ENCODE measurements around the gene ZFP36L2. TPM values are rescaled to one million over a fixed set of nuclear protein-coding genes. Genes with fewer than 3 reads are reported as not detected.
A peak's percentile ranks its signal among the peaks of the same experiment; 100 is the strongest.

ZFP36L2 gene
- total RNA-seq, 3 donors from 2014 or later, result 111 to 155 (median 124) TPM

- H3K27ac ChIP-seq, result peak overlapping the region; percentile 43 to 75
- TF ChIP-seq, protein P1, sequence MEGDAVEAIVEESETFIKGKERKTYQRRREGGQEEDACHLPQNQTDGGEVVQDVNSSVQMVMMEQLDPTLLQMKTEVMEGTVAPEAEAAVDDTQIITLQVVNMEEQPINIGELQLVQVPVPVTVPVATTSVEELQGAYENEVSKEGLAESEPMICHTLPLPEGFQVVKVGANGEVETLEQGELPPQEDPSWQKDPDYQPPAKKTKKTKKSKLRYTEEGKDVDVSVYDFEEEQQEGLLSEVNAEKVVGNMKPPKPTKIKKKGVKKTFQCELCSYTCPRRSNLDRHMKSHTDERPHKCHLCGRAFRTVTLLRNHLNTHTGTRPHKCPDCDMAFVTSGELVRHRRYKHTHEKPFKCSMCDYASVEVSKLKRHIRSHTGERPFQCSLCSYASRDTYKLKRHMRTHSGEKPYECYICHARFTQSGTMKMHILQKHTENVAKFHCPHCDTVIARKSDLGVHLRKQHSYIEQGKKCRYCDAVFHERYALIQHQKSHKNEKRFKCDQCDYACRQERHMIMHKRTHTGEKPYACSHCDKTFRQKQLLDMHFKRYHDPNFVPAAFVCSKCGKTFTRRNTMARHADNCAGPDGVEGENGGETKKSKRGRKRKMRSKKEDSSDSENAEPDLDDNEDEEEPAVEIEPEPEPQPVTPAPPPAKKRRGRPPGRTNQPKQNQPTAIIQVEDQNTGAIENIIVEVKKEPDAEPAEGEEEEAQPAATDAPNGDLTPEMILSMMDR (IDR thresholded peaks at IDR 0.05), result no peak
- TF ChIP-seq POLR2A (IDR thresholded peaks at IDR 0.05), result no peak
- TF ChIP-seq POLR2AphosphoS5 (IDR thresholded peaks at IDR 0.05), result no peak
- H3K9me3 ChIP-seq, result no peaks in the 10 kb centered on the region
- H3K4me1 ChIP-seq, result no peaks in the 10 kb centered on the region
- H3K4me3 ChIP-seq, result no peak overlapping the region
- no peaks in the 10 kb centered on the region for H3K36me3 ChIP-seq
- H3K27me3 ChIP-seq, result no peaks in the 10 kb centered on the region
- no peak for DNase-seq (ENCODE audit: low spot score in 2 of 2)
- intact Hi-C loops (cut with DNase I; ENCODE audit: low total_unique reads), result loop anchor here (10.0 kb wide), 1 partner anchor 76 kb away; no protein-coding TSS in a partner anchor
These were observed 15.7 kb downstream of the ZFP36L2 start for GRCh38 chr2:43210467-43211303.

DNA sequence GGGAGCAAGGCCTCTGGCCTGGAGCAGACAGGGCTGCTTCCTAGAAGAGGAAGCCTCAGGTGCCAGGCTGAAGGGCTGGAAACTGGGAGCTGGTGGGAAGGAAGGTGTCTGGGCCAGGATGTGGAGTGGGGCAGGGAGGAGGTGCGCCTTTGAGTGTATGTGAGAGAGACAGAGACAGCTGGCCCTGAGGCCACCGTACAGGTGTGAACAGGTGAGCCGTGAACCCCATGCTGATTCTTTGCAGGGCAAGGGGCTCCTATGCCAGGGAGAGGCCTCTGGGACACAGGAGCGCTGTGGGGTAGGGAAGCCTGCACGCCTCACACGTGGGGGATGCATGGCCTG, 16.3 kb downstream of the ZFP36L2 start:
- H3K27ac ChIP-seq, result peak overlapping the region; percentile 43 to 75
- no peak for DNase-seq (ENCODE audit: low spot score in 2 of 2)
- no peaks in the 10 kb centered on the region for H3K36me3 ChIP-seq
- H3K4me1 ChIP-seq, result no peaks in the 10 kb centered on the region
- no peaks in the 10 kb centered on the region for H3K27me3 ChIP-seq
- H3K9me3 ChIP-seq, result no peaks in the 10 kb centered on the region
- no peak overlapping the region for H3K4me3 ChIP-seq
- intact Hi-C loops (cut with DNase I; ENCODE audit: low total_unique reads), result loop anchor here (10.0 kb wide), 1 partner anchor 75 kb away; no protein-coding TSS in a partner anchor
- TF ChIP-seq, protein P1 (IDR thresholded peaks at IDR 0.05), result no peak
- TF ChIP-seq POLR2AphosphoS5 (IDR thresholded peaks at IDR 0.05) (no peak), POLR2A (IDR thresholded peaks at IDR 0.05) (no peak)

GRCh38 chr2:43209204-43209717, 17.1 kb downstream of the ZFP36L2 start:
- no peaks in the 10 kb centered on the region for H3K9me3 ChIP-seq
- intact Hi-C loops (cut with DNase I; ENCODE audit: low total_unique reads), result no loop called here
- H3K4me1 ChIP-seq, result no peaks in the 10 kb centered on the region
- H3K36me3 ChIP-seq, result no peaks in the 10 kb centered on the region
- no peak overlapping the region for H3K4me3 ChIP-seq
- H3K27ac ChIP-seq, result no peak overlapping the region
- no peak for DNase-seq (ENCODE audit: low spot score in 2 of 2)
- TF ChIP-seq POLR2A (IDR thresholded peaks at IDR 0.05), result no peak
- TF ChIP-seq, protein P1 (IDR thresholded peaks at IDR 0.05), result no peak
- TF ChIP-seq POLR2AphosphoS5 (IDR thresholded peaks at IDR 0.05), result no peak
- no peaks in the 10 kb centered on the region for H3K27me3 ChIP-seq

GRCh38 chr2:43207553-43208300, 18.7 kb downstream of the ZFP36L2 start:
- Histone ChIP-seq H3K9me3 (no peaks in the 10 kb centered on the region), H3K36me3 (no peaks in the 10 kb centered on the region), H3K27ac (no peak overlapping the region), H3K4me1 (no peaks in the 10 kb centered on the region), H3K27me3 (no peaks in the 10 kb centered on the region), H3K4me3 (no peak overlapping the region)
- no peak for DNase-seq (ENCODE audit: low spot score in 2 of 2)
- TF ChIP-seq POLR2A (IDR thresholded peaks at IDR 0.05), result no peak
- intact Hi-C loops (cut with DNase I; ENCODE audit: low total_unique reads), result no loop called here

- Histone ChIP-seq H3K27ac (no peak overlapping the region), H3K27me3 (no peaks in the 10 kb centered on the region), H3K9me3 (no peaks in the 10 kb centered on the region), H3K4me3 (no peak overlapping the region), H3K4me1 (no peaks in the 10 kb centered on the region), H3K36me3 (no peaks in the 10 kb centered on the region)
- no peak for TF ChIP-seq POLR2AphosphoS5 (IDR thresholded peaks at IDR 0.05)
- TF ChIP-seq POLR2A (IDR thresholded peaks at IDR 0.05), result no peak
- TF ChIP-seq, protein P1 (IDR thresholded peaks at IDR 0.05), result no peak
- DNase-seq (ENCODE audit: low spot score in 2 of 2), result no peak
- intact Hi-C loops (cut with DNase I; ENCODE audit: low total_unique reads), result no loop called here
These were observed 19.8 kb downstream of the ZFP36L2 start for GRCh38 chr2:43206602-43207001.
